IPS DF 19.7 (cell line): ENCODE data around the gene AGBL4.

Experiments
- DNase-seq: peaks from one replicate; pipeline ENCODE4 v3.0.0-alpha.2; 2013; ENCODE audit warnings: low read depth, low spot score

The AGBL4 gene

GRCh38 chr1:48596046-48596445, 1427.7 kb downstream of the AGBL4 start:
- no peak for DNase-seq

GRCh38 chr1:48595613-48596012, 1428.1 kb downstream of the AGBL4 start:
- no peak for DNase-seq

GRCh38 chr1:48592330-48592729, 1431.4 kb downstream of the AGBL4 start:
- DNase-seq, result no peak

GRCh38 chr1:48591181-48591580, 1432.6 kb downstream of the AGBL4 start:
- DNase-seq, result no peak

GRCh38 chr1:48588061-48588460, 1435.7 kb downstream of the AGBL4 start:
- no peak for DNase-seq

GRCh38 chr1:48582408-48582807, 1441.3 kb downstream of the AGBL4 start:
- DNase-seq, result no peak

GRCh38 chr1:48581270-48581669, 1442.5 kb downstream of the AGBL4 start:
- no peak for DNase-seq

GRCh38 chr1:48576565-48576964, 1447.2 kb downstream of the AGBL4 start:
- DNase-seq, result no peak

- peak; percentile 69 for DNase-seq
These were observed 1451.0 kb downstream of the AGBL4 start for GRCh38 chr1:48572646-48573258.

GRCh38 chr1:48572134-48572533, 1451.6 kb downstream of the AGBL4 start:
- no peak for DNase-seq

- no peak for DNase-seq
These were observed 1452.3 kb downstream of the AGBL4 start for GRCh38 chr1:48571303-48571987.

GRCh38 chr1:48570568-48570967, 1453.2 kb downstream of the AGBL4 start:
- no peak for DNase-seq

GRCh38 chr1:48568501-48568900, 1455.3 kb downstream of the AGBL4 start:
- no peak for DNase-seq

GRCh38 chr1:48566492-48566891, 1457.3 kb downstream of the AGBL4 start:
- no peak for DNase-seq

- no peak for DNase-seq
These were observed 1460.7 kb downstream of the AGBL4 start for GRCh38 chr1:48563021-48563420.

GRCh38 chr1:48561444-48561843, 1462.3 kb downstream of the AGBL4 start:
- no peak for DNase-seq

GRCh38 chr1:48560577-48560976, 1463.2 kb downstream of the AGBL4 start:
- no peak for DNase-seq

- no peak for DNase-seq
These were observed 1463.6 kb downstream of the AGBL4 start for GRCh38 chr1:48560116-48560515.

- no peak for DNase-seq
These were observed 1465.4 kb downstream of the AGBL4 start for GRCh38 chr1:48558366-48558765.

- DNase-seq, result no peak
These were observed 1467.4 kb downstream of the AGBL4 start for GRCh38 chr1:48556186-48556850.

- DNase-seq, result no peak
These were observed 1468.5 kb downstream of the AGBL4 start for GRCh38 chr1:48555271-48555670.

GRCh38 chr1:48552903-48553606, 1470.7 kb downstream of the AGBL4 start:
- DNase-seq, result no peak
